NCI-H128 (cell line): ENCODE measurements around the gene FAM124A.

ENCODE experiments used
- DNase-seq: peaks from one replicate; lab custom pipeline; 2025; ENCODE audit not compliant: unreplicated experiment; lab: John Stamatoyannopoulos, UW

Gene FAM124A

DNA sequence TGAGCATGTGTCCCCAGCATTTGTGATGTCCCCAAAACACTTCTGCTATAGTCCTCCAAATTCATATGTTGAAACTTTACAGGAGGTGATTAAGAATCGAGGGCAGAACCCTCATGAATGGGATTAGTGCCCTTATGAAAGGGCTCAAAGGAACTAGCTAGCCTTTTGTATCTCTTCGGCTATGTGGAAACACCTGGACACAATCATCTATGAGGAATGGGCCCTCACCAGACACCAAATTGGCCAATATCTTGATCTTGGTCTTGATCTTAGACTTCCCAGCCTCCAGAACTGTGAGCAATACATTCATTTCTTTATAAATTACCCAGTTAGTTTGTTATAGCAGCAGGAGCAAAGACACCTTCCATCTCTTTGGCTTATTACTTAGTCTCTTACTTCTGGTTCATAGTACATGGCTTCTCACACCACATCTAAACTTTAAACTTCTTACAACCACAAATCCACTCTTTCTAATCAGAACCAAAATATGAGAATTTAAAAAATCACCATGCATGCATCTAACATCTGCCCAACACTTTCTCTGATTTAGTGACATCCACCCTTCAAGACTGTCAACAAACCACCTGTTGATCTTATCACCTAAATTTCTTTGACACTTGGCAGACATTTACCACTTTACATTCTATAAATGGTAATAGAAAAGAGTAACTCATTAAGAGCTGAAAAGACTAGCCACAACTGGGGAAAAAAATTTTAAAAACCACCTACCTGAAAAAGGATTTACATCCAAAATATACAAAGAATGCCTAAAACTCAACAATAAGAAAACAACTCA lies 110.6 kb downstream of the FAM124A start:
- no peak for DNase-seq

DNA sequence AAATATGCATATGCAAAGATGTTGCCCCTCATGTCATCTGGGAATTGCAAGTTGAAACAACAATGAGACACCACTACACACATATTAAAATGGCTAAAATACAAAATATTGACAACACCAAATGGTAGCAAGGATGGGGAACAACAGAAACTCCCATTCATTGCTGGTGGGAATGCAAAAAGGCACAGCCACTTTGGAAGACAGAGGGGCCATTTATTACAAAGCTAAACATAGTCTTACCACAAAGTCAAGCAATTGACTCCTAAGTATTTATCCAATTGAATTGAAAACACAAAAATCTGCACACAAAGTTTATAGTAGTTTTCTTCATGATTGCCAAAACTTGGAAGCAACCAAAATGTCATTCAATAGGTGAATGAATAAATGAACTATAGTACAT lies 111.2 kb downstream of the FAM124A start:
- DNase-seq: no peak

DNA sequence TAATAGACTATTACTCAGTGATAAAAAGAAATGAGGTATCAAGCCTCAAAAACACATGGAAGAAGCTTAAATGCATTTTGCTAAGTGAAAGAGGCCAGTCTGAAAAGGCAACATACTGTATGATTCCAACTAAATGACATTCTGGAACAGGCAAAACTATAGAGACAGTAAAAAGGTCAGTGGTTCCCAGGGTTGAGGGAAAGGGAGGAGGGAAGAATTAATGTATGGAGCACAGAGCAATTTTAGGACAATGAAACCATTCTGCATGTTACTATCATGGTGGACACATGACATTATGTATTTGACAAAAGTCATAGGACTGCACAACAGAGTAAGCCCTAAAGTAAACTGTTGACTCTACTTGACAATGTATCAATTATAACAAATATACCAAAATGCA lies 111.6 kb downstream of the FAM124A start:
- no peak for DNase-seq
